Activated T-helper 1 cell treated with Interleukin-2 at 50 U/mL for 16 hours (primary cell): Measurements from ENCODE around the gene OR4K2.
"Not testable (repeated sequence)": the region's sequence is repeated elsewhere in the genome, so short reads cannot be mapped to it uniquely, and the experiment has no call there.

Experiments
- DNase-seq: peaks from one replicate; pipeline ENCODE4 v3.0.0-alpha.2; 2020; ENCODE audit warnings: low read depth

Gene OR4K2, protein sequence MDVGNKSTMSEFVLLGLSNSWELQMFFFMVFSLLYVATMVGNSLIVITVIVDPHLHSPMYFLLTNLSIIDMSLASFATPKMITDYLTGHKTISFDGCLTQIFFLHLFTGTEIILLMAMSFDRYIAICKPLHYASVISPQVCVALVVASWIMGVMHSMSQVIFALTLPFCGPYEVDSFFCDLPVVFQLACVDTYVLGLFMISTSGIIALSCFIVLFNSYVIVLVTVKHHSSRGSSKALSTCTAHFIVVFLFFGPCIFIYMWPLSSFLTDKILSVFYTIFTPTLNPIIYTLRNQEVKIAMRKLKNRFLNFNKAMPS

GRCh38 chr14:19874842-19875241 is at the start of gene OR4K2:
Gene OR4K2 (plus strand): TSS chr14:19875142. CDS start chr14:19876268, 1,126 bp downstream.
- DNase-seq, result no peak

DNA sequence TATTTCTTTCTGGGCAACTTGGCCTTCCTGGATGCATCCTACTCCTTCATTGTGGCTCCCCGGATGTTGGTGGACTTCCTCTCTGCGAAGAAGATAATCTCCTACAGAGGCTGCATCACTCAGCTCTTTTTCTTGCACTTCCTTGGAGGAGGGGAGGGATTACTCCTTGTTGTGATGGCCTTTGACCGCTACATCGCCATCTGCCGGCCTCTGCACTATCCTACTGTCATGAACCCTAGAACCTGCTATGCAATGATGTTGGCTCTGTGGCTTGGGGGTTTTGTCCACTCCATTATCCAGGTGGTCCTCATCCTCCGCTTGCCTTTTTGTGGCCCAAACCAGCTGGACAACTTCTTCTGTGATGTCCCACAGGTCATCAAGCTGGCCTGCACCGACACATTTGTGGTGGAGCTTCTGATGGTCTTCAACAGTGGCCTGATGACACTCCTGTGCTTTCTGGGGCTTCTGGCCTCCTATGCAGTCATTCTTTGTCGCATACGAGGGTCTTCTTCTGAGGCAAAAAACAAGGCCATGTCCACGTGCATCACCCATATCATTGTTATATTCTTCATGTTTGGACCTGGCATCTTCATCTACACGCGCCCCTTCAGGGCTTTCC is 47.2 kb upstream of the OR4K2 start:
- DNase-seq, result not testable (repeated sequence)

DNA sequence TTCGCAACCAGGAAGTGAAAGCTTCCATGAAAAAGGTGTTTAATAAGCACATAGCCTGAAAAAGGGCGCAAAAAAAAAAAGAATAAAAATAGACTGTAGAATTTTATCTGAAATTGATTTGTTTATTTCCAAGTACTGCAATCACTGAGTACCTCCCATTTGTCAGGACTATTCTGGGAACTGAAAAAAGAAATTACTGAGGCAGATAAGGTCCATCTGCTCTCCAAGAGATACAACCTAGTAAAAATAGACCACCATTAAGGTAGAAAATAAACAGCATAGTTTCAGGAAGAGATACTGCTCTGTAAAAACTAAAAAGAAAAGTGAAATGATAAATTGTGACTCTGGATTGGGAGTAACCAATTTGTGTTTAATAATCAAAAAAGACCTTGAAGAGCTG is 46.6 kb upstream of the OR4K2 start:
- no peak for DNase-seq

GRCh38 chr14:19834203-19834848 is 40.6 kb upstream of the OR4K2 start:
- DNase-seq, result not testable (repeated sequence)

GRCh38 chr14:19838433-19838832 is 36.5 kb upstream of the OR4K2 start:
- DNase-seq, result no peak

GRCh38 chr14:19851365-19851764 is 23.6 kb upstream of the OR4K2 start:
- DNase-seq, result no peak

DNA sequence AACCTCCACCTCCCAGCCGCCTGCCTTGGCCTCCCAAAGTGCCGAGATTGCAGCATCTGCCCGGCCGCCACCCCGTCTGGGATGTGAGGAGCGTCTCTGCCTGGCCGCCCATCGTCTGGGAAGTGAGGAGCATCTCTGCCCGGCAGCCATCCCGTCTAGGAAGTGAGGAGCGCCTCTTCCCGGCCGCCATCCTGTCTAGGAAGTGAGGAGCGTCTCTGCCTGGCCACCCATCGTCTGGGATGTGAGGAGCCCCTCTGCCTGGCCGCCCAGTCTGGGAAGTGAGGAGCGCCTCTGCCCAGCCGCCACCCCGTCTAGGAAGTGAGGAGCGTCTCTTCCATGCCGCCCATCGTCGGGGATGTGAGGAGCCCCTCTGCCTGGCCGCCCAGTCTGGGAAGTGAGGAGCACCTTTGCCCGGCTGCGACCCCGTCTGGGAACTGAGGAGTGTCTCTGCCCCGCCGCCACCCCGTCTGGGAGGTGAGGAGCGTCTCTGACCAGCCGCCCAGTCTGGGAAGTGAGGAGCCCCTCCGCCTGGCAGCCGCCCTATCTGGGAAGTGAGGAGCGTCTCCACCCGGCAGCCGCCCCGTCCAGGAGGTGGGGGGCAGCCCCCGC is 8.8 kb upstream of the OR4K2 start:
- not testable (repeated sequence) for DNase-seq

GRCh38 chr14:19873178-19873577 is 1.8 kb upstream of the OR4K2 start:
- DNase-seq, result no peak

GRCh38 chr14:19878029-19878642 is 3.2 kb downstream of the OR4K2 start:
- no peak for DNase-seq

DNA sequence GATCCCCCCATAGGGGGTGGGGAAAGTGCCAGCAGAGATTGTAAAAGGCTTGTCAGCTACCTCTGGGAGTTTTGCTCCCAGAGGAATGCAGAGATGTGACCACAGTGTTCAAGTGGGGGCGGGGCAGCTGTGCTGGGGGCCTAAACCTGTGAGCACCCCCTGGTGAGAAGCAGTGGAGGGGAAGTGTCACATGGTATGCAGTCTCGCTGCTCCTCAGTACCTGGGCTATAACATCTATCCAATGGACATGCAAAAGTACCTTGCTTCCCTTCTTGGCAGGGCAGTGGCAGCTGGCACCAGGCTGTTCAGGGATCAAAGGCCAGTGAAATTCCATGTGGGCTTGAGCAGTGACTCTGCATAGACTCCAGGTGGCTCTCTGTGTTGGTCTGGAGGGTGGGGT is 20.3 kb downstream of the OR4K2 start:
- DNase-seq, result no peak

DNA sequence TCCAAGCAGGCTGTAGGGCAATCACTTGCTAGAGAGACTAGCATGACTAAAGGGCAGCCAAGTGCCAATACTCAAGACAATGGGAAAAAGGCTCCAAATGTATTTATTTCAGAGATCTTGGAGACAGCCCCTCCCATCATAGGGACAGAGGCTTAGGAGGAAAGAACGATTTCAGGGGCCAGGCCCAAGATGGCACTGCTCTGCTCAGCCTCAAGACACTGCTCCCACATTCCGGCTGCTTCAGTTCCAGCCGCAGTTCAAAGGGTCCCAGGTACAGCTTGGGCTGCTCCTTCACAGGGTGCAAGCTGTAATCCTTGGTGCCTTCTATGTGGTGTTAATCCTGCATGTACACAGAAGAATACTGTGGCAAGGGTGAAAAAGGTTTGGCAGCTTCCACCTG is 26.1 kb downstream of the OR4K2 start:
- DNase-seq, result no peak

GRCh38 chr14:19902409-19902808 is 27.5 kb downstream of the OR4K2 start:
- no peak for DNase-seq

DNA sequence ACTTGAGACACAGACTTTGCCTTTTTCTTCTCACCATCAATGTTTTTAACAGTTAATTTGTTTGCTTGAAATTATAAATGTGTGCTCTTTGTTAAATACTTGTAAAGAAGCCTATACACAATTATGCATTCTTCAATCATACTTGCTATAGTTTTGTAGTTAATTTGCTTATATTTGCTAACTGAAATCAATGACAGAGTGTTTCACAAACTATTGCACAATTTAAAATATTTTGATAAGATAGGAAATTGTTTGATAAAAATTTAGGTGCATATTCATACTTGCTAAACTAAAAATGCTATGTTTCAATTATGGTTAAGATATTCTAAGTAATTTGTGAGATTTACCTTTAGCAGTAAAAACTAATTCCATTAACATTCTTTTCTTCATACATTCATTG is 31.7 kb downstream of the OR4K2 start:
- no peak for DNase-seq

- no peak for DNase-seq
Observed at GRCh38 chr14:19911114-19911513, 36.2 kb downstream of the OR4K2 start.

DNA sequence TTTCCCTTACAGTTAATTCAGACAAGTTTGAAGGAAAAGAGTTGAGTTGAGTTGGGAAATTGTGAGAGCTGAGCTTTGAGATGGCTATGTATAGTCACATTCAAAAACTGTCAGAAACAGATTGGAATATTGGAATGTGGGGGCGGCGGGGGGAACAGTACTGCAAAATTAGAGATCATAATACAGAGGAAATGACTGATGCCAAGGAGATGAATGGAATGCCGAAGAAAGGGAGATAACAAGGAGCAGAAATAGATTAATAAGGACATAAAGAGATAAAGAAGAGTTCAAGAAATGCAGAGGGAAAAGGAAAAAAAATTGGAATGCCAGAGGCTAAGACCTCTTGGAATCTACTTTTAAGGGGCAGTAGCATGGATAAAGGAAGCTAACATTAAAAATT is 42.3 kb downstream of the OR4K2 start:
- DNase-seq, result no peak

DNA sequence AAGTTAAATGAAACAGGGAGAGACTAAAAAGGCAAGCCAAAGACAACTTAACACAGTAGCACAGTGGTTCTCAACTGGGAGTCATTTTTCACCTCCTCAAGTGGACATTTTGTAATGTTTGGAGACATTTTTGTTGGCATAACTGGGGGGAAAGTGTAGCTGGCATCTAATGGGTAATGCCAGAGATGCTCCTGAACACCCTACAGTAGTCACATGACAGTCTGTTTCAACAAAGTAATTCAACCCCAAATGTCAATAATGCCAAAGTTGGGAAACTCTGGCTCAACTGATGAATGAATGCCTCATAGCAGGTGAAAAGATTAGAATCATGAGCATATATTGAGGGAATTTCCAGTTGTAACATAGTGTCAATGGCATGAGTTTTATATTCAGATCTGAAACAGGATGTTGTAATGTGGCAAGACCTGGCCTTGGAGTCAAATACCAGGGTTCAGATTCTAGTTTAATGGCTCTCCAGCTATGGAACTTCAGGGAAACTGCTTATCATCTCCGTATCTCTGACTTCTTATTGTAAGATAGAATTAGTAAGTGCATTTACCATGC is 43.1 kb downstream of the OR4K2 start:
- no peak for DNase-seq

GRCh38 chr14:19918553-19919264 is 43.8 kb downstream of the OR4K2 start:
- no peak for DNase-seq

DNA sequence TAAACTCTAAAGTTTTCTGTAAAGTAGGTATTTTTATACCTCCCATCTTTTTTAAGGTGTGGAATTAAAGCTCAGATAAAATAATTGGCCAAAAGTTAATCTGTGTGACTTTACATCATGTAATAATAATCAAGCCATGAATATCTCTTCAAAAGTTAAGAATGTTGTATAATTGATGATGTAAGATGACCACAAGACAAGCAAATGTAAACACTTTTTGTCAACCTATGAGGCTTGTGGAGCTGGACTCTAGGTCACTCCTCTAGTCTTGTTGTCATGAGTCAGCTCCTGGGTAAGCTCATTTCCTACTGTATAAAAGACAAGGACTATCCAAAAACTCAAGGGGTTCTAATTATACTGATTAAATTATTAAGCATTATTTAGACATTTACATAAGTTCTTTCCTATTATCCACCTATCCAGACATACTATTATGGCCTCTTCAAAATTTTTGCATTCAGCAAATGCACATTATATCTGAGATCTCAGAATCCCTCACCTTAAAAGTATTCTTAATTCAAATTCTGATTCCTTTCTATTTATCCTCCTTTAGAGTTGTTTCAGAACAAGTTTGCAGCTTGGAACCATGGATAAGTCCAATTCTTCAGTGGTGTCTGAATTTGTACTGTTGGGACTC is 45.2 kb downstream of the OR4K2 start, which contains the start of gene OR4K5:
TSS of gene OR4K5 (plus strand) at position 587 of the 637 bp plus-strand sequence. CDS start at position 587, 0 bp downstream.
- no peak for DNase-seq

GRCh38 chr14:19930617-19931016 is 55.7 kb downstream of the OR4K2 start, which contains the start of gene OR4K1:
Gene OR4K1 (plus strand): TSS chr14:19930917. CDS start chr14:19935667, 4,750 bp downstream.
- DNase-seq, result no peak
